Activated CD4-positive, alpha-beta memory T cell treated with anti-CD3 and anti-CD28 coated beads, Interleukin-2, amount 10 ng/mL, durations not matched to agents 7 days and 5 days (primary cell): ENCODE results near the gene OR6K2. TPM values are rescaled to one million over a fixed set of nuclear protein-coding genes. Genes with fewer than 3 reads are reported as not detected.

Experiments
- CTCF ChIA-PET: fragments of 350-600 bp; sonication (Branson Sonifier 250); formaldehyde crosslinking; loops from one replicate; lab custom pipeline; 2021; ENCODE audit warnings: antibody characterized with exemption, inconsistent platforms; lab: Charles Lee
- POLR2A ChIA-PET: fragments of 350-600 bp; sonication (Branson Sonifier 250); formaldehyde crosslinking; loops from one replicate; lab custom pipeline; 2021; ENCODE audit warnings: antibody characterized with exemption; lab: Charles Lee
- DNase-seq: peaks from one replicate; pipeline ENCODE4 v3.0.0-alpha.2; 2020
- H3K27ac Mint-ChIP-seq: one replicate; pipeline ENCODE4 v1.8.0; 2021; ENCODE audit warnings: mild to moderate bottlenecking, mixed read lengths
- H3K27me3 Mint-ChIP-seq: one replicate; pipeline ENCODE4 v1.8.0; 2021; ENCODE audit warnings: mixed read lengths
- H3K36me3 Mint-ChIP-seq: one replicate; pipeline ENCODE4 v1.8.0; 2021; ENCODE audit warnings: low read depth, mixed read lengths
- H3K4me1 Mint-ChIP-seq: one replicate; pipeline ENCODE4 v1.8.0; 2021; ENCODE audit warnings: mixed read lengths
- H3K4me3 Mint-ChIP-seq: one replicate; pipeline ENCODE4 v1.8.0; 2021; ENCODE audit warnings: mild to moderate bottlenecking, mixed read lengths
- H3K9me3 Mint-ChIP-seq: one replicate; pipeline ENCODE4 v1.8.0; 2021; ENCODE audit warnings: mixed read lengths
- total RNA-seq, 2 experiments: library from RNA; stranded (reverse); gene quantifications; one replicate each; pipeline ENCODE4 v1.2.3, GENCODE V29; 2021

Gene OR6K2
- total RNA-seq, 2 experiments from 2014 or later, result not detected

DNA sequence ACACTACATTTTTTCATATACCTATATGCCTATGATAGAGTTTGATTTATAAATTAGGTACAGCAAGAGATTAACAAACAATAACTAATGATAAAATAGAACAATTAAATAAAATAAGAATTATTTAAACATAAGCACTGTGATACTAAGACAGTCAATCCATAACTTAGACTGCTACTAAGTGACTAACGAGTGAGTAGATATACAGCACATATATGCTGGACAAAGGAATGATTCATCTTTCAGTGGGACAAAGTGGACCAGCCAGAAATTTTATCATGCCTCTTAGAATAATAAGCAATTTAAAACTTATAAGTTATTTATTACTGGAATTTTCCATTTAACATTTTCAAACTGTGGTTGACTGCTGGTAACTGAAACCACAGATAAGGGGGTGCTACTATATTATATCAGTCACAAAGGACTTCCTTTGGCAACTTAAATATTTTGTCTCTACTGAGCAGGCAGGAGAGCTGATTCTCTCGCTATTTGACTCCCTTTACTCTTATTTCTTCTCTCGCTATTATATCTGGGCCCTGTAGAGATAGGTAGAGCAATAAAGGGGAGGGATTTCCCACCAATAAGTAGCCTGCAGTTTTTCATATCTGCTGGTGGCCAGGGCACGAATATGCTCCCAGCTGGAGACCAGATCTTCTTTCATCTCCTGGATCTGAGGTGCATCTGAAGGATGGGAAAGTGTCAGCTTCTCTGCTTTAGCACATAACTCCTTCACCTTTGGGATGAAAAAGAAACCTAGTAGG is 24.7 kb downstream of the OR6K2 start:
- Mint-ChIP-seq H3K36me3 (no peaks in the 10 kb centered on the region), H3K4me3 (no peak overlapping the region), H3K27me3 (peaks cover 3% of the 10 kb centered on the region), H3K27ac (no peak overlapping the region), H3K4me1 (no peaks in the 10 kb centered on the region), H3K9me3 (no peaks in the 10 kb centered on the region)
- POLR2A ChIA-PET, result no interaction called here
- CTCF ChIA-PET, result no interaction called here
- DNase-seq, result no peak

DNA sequence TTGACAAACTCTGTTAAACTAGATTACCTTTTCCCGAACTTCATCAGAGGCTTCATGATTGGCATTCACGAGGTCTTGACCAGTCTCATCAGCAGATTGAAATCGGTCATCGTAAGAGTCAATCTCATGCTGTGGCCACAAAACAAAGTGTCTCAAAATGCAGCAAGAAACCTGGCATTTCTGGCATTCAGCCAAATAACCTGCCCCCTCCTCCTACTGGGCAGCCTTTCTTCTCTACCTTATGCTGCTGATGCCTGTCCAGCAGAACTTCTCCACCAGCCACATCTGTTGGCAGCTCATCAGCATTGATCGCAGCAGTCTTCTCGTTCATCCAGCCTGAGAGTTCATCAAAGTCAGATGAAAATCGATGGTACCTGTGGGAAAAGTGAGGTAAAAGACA is 26.1 kb downstream of the OR6K2 start:
- POLR2A ChIA-PET, result no interaction called here
- no peak for DNase-seq
- no peak overlapping the region for H3K4me3 Mint-ChIP-seq
- peaks cover 3% of the 10 kb centered on the region for H3K27me3 Mint-ChIP-seq
- H3K27ac Mint-ChIP-seq, result no peak overlapping the region
- CTCF ChIA-PET, result no interaction called here
- H3K9me3 Mint-ChIP-seq, result no peaks in the 10 kb centered on the region
- no peaks in the 10 kb centered on the region for H3K36me3 Mint-ChIP-seq
- H3K4me1 Mint-ChIP-seq, result no peaks in the 10 kb centered on the region

- H3K27ac Mint-ChIP-seq, result no peak overlapping the region
- H3K4me3 Mint-ChIP-seq, result no peak overlapping the region
- H3K9me3 Mint-ChIP-seq, result no peaks in the 10 kb centered on the region
- DNase-seq, result no peak
- peaks cover 3% of the 10 kb centered on the region for H3K27me3 Mint-ChIP-seq
- H3K36me3 Mint-ChIP-seq, result no peaks in the 10 kb centered on the region
- POLR2A ChIA-PET, result no interaction called here
- H3K4me1 Mint-ChIP-seq, result no peaks in the 10 kb centered on the region
- CTCF ChIA-PET, result no interaction called here
Measured at GRCh38 chr1:158666037-158666436, 34.4 kb downstream of the OR6K2 start.

GRCh38 chr1:158654571-158654970 is 45.9 kb downstream of the OR6K2 start:
- Mint-ChIP-seq H3K4me1 (peaks cover 14% of the 10 kb centered on the region), H3K4me3 (no peak overlapping the region), H3K9me3 (no peaks in the 10 kb centered on the region), H3K27me3 (no peaks in the 10 kb centered on the region), H3K36me3 (no peaks in the 10 kb centered on the region), H3K27ac (no peak overlapping the region)
- ChIA-PET POLR2A (no interaction called here), CTCF (no interaction called here)
- DNase-seq, result no peak

- Mint-ChIP-seq H3K4me3 (no peak overlapping the region), H3K27ac (no peak overlapping the region), H3K27me3 (no peaks in the 10 kb centered on the region), H3K36me3 (no peaks in the 10 kb centered on the region), H3K4me1 (peaks cover 14% of the 10 kb centered on the region), H3K9me3 (no peaks in the 10 kb centered on the region)
- ChIA-PET POLR2A (no interaction called here), CTCF (no interaction called here)
- no peak for DNase-seq
Measured at GRCh38 chr1:158654086-158654485, 46.4 kb downstream of the OR6K2 start.

DNA sequence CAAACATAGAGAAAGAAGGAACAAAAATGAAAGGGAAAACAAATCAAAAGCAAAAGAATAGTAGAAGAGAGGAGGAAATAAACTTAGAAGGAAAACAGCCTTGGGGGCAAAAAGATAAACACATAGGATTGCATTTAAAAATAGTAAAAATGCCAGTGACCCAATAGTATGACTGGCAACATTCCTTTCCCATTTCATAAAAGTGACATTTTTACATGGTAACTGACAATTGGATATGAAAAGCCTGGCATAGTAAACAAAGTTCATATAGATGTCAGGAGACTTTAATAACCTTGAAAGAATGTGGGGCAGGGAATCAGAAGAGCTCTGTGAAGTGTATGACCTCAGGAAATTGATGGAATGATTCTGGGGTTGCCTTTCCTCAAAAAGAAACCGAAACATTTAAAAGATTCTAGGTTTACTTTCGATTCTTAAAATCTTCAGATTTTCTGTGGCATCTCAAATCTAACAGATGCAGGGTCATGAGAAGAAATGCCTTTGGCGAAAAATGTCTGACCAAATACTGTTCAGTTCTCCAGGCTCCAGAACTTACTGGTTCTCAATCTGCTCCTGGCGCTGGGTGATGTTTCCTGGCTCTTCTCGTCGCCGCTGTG is 47.6 kb downstream of the OR6K2 start:
- no peak overlapping the region for H3K4me3 Mint-ChIP-seq
- peaks cover 15% of the 10 kb centered on the region for H3K4me1 Mint-ChIP-seq

More for the DNA sequence above, 47.6 kb downstream of the OR6K2 start:
- POLR2A ChIA-PET, result no interaction called here
- Mint-ChIP-seq H3K9me3 (no peaks in the 10 kb centered on the region), H3K27me3 (no peaks in the 10 kb centered on the region), H3K36me3 (no peaks in the 10 kb centered on the region), H3K27ac (no peak overlapping the region)
- no peak for DNase-seq
- CTCF ChIA-PET, result no interaction called here

Other genes starting within 250 kb of the OR6K2 start
- not detected for gene OR10K1, start 238.8 kb downstream of the OR6K2 start, total RNA-seq
- gene OR10R2, start 228.4 kb downstream of the OR6K2 start, total RNA-seq, result not detected
- gene OR6Y1, start 146.2 kb downstream of the OR6K2 start, total RNA-seq, result not detected
- gene OR6P1, start 130.1 kb downstream of the OR6K2 start, total RNA-seq, result not detected
- not detected for gene OR10X1, start 120.8 kb downstream of the OR6K2 start, total RNA-seq
- not detected for gene OR10Z1, start 95.4 kb downstream of the OR6K2 start, total RNA-seq
- gene SPTA1, start 13.9 kb downstream of the OR6K2 start, total RNA-seq, result not detected
- gene OR6K3, start 20.1 kb upstream of the OR6K2 start, total RNA-seq, result not detected
- gene OR6K6, start 54.1 kb upstream of the OR6K2 start, total RNA-seq, result not detected
- gene OR6N1, start 71.5 kb upstream of the OR6K2 start, total RNA-seq, result not detected
- not detected for gene OR6N2, start 80.6 kb upstream of the OR6K2 start, total RNA-seq
- not detected for gene MNDA, start 130.7 kb upstream of the OR6K2 start, total RNA-seq
- gene PYHIN1, start 230.9 kb upstream of the OR6K2 start, total RNA-seq, result 10 to 100 TPM; 56.6 to 59.8 TPM